Measurements from ENCODE around the gene MPO. TPM values are rescaled to one million over a fixed set of nuclear protein-coding genes. Genes with fewer than 3 reads are reported as not detected.

Gene MPO
- total and polyA plus RNA-seq, 2 of the 8 experiments (the other 6 are each of a cell fraction or from before 2014, with no cell fraction given), result 0.06 to 0.74 TPM

DNA sequence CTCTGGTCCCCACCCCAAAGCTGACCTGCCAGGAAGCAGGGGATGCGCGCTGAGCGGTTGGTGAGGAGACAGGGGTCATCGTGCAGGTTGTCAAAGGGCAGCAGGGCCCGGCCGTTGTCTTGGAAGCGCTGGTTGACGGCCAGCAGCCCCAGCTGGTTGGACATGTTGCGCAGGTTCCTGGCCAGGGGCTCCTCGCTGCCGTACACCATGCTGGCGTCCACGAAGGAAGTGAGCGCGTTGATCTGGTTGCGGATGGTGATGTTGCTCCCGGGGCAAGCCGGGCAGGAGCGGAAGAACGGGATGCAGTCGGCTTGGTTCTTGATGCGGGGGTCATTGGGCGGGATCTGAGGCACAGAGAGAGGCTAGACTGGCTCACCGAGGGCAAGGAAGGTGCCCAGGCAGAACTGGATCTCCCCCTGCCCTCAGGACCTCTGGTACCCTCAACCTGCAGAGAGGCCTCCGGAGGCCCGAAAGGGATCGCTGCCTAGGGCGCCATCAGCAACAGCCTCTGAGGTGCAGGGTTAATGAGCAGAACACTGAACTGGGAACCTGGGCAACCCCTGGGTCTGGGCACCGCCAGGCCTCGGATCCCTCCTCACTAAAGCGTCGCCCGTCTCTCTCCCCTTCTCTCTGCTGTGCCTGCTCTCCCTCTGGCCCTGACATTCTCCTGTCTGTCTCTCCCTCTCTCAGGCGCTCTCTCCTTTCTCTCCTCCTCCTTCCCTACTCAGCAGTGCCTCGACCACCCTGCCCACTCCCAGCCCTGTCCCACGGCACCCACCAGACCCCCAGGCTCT is 2.7 kb downstream of the MPO start:
- CTCF ChIA-PET (ENCODE audit: partially characterized antibody), result interaction anchor here (0.6 to 7.9 kb wide), 10 partner anchors 21 to 181 kb away, joined by 3 to 75 read pairs (median 4); partner anchors contain the start of gene SUPT4H1
- no peak overlapping the region for H2AFZ ChIP-seq (ENCODE audit: low read length)
- no peak overlapping the region for H4K5ac ChIP-seq (ENCODE audit: insufficient read length, low read depth, low read length)
- TF ChIP-seq FOSL1 (IDR thresholded peaks at IDR 0.05; ENCODE audit: insufficient read depth, low read depth, low read length), result no peak
- TF ChIP-seq SUZ12 (IDR thresholded peaks at IDR 0.05; ENCODE audit: low read length), result no peak
- no peak for TF ChIP-seq SP1 (IDR thresholded peaks at IDR 0.05; ENCODE audit: low read depth, low read length)

More for the DNA sequence above, 2.7 kb downstream of the MPO start:
- POLR2A ChIA-PET (ENCODE audit: partially characterized antibody), result no interaction called here
- no peak overlapping the region for H2AK5ac ChIP-seq (ENCODE audit: low read depth, low read length)
- no peaks in the 10 kb centered on the region for H3K36me3 ChIP-seq (ENCODE audit: control insufficient read depth in 2 of 4, insufficient read depth in 4 of 4, low read length in 3 of 4)
- no peak overlapping the region for H3K4me2 ChIP-seq (ENCODE audit: insufficient read depth in 1 of 2, low read depth in 2 of 2, low read length in 2 of 2)
- H3K23ac ChIP-seq (ENCODE audit: insufficient read length), result no peak overlapping the region
- H3K14ac ChIP-seq (ENCODE audit: insufficient read length), result no peak overlapping the region
- no peak overlapping the region for H3K18ac ChIP-seq (ENCODE audit: extremely low read depth, low read length)
- H2BK15ac ChIP-seq (ENCODE audit: low read length), result peak overlapping the region; percentile 88; the same call in 1 of the 2 replicates
- H4K20me1 ChIP-seq (replicated peaks in 1 of 2; ENCODE audit: control insufficient read depth in 1 of 2, insufficient read depth in 2 of 2, low read length in 2 of 2), result no peaks in the 10 kb centered on the region
- no peaks in the 10 kb centered on the region for H3K79me2 ChIP-seq (ENCODE audit: control insufficient read depth in 1 of 2, insufficient read depth in 2 of 2, low read length in 2 of 2)
- H2BK20ac ChIP-seq (ENCODE audit: low read length), result peak overlapping the region; percentile 48; the same call in 1 of the 2 replicates
- no peak overlapping the region for H3K9ac ChIP-seq (replicated peaks in 1 of 4; ENCODE audit: extremely low read depth in 1 of 4, low read depth in 3 of 4, low read length in 3 of 4)
- peaks cover 0 to 8% (median 0%) of the 10 kb centered on the region in 4 experiments; a peak in 3 of 7 replicates for H3K27me3 ChIP-seq (replicated peaks in 1 of 4; ENCODE audit: control insufficient read depth in 3 of 4, extremely low read depth in 1 of 4, insufficient read depth in 3 of 4, low read length in 3 of 4)
- no peaks in the 10 kb centered on the region for H3K9me3 ChIP-seq (ENCODE audit: insufficient read depth in 2 of 2, low read depth in 1 of 2, low read length in 1 of 2)
- H2BK12ac ChIP-seq (ENCODE audit: low read depth, low read length), result 0 out of 2 replicates have a peak overlapping the region, but pooled peaks have one; percentile 17
- H3K79me1 ChIP-seq (ENCODE audit: low read depth, low read length), result no peaks in the 10 kb centered on the region
- no peak overlapping the region for H3K56ac ChIP-seq (replicated peaks; ENCODE audit: insufficient read length, low read depth, low read length)
- DNase-seq (ENCODE audit: low read depth in 1 of 2, low spot score in 2 of 2), result no peak
- peaks cover 0 to 3% (median 0%) of the 10 kb centered on the region in 4 experiments; a peak in 1 of 7 replicates for H3K4me1 ChIP-seq (replicated peaks in 1 of 4; ENCODE audit: control insufficient read depth in 3 of 4, insufficient read depth in 4 of 4, low read length in 3 of 4)
- H4K91ac ChIP-seq (replicated peaks; ENCODE audit: insufficient read length, low read length), result no peak overlapping the region
- H3K23me2 ChIP-seq (ENCODE audit: low read depth, low read length), result no peaks in the 10 kb centered on the region
- no peak overlapping the region for H4K8ac ChIP-seq (ENCODE audit: extremely low read depth, insufficient read depth, low read length)
- no peak overlapping the region for H3K27ac ChIP-seq (ENCODE audit: low read depth, low read length)
- no peak overlapping the region for H3K4me3 ChIP-seq (ENCODE audit: extremely low read depth in 1 of 4, insufficient read depth in 2 of 4, low read depth in 3 of 4, low read length in 4 of 4)
- FAIRE-seq, result no peak
- no peak overlapping the region for H2BK5ac ChIP-seq (ENCODE audit: low read depth, low read length)
- H2BK120ac ChIP-seq (replicated peaks; ENCODE audit: low read depth, low read length), result no peak overlapping the region
- no peak overlapping the region for H3K4ac ChIP-seq (replicated peaks; ENCODE audit: insufficient read length, low read depth, low read length)
- WGBS, 2 experiments (ENCODE audit: extremely low coverage in 1 of 2, insufficient coverage in 1 of 2, insufficient read length in 1 of 2, insufficient replicate concordance in 2 of 2, low coverage in 1 of 2, low lambda C conversion rate in 2 of 2, missing lambda C conversion rate in 1 of 2), result 89% methylated on average over 35 of the region's 36 CpGs; no CpG with 5 or more reads in 1 of the 2 experiments
